ELR (cell line): ENCODE measurements around the gene WDR19.

Source experiments
- DNase-seq: peaks from one replicate; pipeline ENCODE4 v3.0.0-alpha.2; 2015; ENCODE audit warnings: low read depth

The WDR19 gene

DNA sequence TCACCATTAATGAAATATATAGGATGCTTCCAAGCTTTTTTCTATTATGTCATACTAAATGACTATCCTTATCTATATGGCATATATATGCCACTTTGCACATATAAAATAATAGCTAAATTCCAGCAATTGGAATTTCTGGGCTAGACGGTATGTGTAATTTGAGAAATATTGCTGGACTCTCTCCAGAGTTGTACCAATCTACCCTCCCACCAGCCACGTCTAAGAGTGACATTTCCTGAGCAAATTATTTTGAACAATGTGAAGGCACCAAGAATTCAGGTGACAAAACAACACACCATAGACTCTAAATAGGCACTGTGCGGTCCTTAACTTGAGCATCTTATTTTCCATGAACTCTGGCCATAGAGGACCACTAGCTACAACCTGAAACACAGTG is 121.5 kb downstream of the WDR19 start:
- DNase-seq, result no peak

DNA sequence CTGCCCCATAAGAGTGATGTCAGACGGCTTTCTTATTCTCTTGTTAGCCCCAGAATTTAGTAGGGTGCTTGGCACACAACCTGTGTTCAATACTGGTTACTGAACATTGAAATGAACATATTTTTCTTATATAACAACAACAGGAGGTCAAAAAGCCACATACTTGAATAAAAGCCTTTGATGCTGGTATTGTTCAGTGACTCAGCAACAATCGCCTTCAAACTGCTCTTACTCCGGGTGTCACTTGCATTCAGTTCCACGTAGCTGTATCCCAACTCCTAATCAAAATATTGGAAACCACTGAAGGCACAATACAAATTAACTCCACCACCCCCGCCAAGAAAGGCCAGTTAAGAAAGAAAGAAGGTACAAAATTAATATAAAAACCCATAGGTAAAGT is 122.3 kb downstream of the WDR19 start:
- DNase-seq, result no peak

DNA sequence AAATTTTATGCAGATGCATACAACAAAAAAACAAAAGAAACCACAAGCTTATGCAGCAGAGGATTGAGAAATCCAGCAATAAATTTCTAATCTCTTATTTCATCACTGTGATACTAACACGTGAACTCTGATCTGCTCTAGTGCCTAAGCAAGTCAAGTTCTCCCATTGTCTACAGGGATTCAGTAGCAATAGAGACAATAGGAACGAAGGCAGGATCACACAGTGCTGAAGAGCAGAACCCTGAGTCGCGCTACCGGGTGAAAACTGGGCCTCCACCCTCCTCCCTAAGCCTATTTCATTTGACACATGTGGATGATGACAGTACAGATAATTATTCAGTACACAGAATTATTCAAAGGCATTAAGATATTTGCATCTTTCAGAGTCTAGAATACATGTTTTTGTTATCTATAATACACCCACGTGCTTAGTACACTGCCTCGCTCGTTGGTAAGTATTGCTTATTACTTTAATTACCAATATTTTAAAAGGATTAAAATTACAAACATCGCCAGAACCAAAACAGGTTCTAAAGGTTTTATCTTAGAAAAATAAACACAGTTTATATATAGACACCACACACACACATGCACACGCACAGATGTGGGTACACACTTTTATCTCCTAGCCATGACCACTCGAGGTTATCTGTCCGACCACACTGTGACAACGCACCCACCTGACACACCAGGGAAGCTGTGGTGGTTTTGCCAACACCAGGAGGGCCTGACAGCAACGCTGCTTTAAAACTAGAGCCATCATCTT is 123.8 kb downstream of the WDR19 start:
- DNase-seq, result no peak

DNA sequence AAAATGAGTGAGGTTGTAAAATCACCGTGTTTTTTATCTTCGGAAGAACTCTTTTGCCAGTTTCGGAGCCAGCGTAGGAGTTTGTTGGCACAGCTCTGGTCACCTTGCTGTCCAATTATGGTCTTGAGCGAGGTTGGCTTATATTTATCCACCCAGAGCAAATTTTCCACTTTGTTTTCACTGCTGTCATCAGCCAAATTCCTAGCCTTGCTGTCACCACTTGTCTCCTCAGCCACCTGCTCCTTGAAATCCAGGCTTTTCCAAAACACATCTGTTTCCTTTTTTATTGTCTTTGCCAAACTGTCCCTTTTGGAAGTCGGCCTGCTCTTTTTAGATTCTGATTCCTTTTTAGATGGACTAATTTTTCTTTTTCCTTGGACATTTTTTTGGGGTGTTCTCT is 126.3 kb downstream of the WDR19 start:
- DNase-seq, result no peak

DNA sequence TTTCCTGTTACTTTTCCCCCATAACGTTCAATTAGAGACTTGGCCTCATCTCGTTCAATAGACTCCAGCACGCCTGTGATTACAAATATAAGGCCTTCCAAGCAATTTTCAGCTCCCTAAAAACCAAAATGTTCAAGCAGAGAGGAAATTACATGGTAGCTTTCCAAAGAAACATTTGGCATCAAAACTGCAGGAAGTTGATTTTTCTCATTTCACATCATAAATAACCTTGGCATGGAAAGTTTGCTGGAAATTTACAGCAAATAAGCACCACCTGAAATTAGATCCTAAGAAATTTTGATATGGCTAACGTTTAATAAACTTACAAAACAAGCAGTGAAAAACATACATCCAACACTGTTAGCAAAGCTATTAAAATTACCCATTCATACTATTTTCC is 130.5 kb downstream of the WDR19 start:
- no peak for DNase-seq

DNA sequence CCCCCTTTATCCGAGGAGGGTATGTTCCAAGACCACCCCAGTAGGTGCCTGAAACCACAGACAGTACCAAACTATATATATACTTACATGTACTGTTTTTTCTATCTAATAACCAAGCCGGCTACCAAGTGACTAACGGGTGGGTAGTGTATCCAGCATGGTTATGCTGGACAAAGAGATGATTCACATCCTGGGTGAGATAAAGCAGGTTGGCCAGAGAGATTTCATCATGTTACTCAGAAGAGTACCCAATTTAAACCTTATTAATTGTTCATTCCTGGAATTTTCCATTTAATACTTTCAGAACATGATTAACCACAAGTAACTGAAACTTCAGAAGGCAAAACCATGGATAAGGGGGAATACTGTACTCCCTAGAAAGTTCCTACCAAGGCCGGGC is 137.3 kb downstream of the WDR19 start:
- DNase-seq, result peak; percentile 94

DNA sequence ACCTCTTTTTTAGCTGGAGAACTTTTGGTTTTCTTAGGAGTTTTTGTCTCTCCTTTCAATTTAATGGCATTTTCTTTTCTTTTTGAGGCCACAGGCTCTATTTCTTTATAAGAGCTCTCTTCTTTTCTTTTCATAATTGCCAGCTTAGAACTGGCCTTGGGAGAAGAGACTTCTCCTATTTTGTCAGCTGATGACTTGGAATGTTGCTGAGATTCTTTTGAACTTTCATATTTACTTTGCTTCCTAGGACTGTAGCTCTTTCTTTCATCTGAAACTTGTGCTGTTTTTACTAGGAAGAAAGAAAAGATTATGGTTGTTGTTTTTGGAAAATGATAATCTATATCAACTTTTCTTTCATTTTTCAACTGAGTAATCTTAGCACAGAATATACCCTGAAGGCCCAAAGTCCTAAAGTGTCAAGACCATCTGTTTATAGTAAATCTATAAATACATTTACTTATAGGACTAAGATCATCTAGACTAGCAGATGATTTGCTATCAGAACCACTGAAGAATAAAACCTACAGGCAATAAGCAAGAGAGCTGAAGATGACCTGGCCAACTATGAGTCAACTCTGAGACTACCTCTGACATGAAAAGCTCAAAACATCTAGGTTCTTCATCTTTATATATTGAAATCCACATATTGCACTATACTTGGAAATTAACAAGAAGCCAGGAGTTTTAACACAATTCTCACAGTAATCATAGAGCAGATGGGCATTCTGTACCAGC is 138.2 kb downstream of the WDR19 start:
- peak; percentile 62 for DNase-seq

DNA sequence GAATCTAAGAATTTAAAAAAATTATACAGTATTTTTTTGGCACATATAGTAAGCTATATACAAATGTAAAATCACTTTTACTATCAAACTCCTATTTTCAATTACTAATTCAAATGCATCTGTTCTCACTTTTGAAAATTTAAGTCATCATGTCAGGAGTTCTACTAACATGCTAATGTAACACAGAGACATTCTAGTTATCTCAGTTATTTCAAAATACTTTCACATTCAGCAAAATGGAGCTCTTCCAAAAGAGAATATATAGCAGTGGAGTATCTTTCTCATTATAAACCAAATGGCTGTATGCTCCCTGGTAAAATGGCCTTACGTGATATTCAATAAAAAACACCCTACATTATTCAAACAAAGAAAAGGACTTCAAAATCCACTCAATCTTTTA is 141.5 kb downstream of the WDR19 start:
- no peak for DNase-seq

DNA sequence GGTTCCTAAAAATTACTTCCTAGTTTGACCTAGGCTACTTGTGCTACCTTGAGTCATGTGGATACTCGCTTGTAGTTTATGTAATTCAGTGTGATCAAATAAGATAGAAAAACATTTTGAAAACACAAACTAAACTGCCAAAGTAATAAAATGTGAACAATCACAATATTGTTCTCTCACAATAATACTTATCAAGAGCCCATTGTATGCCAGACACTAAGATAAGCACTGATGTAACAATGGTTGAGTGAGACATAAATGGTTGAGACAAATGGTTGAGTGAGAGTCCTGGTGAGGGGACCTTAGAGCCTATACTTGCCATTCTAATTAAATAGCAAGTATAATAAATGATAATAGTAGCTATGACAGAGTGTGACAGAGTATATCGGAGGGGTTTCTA is 142.1 kb downstream of the WDR19 start:
- DNase-seq, result no peak

DNA sequence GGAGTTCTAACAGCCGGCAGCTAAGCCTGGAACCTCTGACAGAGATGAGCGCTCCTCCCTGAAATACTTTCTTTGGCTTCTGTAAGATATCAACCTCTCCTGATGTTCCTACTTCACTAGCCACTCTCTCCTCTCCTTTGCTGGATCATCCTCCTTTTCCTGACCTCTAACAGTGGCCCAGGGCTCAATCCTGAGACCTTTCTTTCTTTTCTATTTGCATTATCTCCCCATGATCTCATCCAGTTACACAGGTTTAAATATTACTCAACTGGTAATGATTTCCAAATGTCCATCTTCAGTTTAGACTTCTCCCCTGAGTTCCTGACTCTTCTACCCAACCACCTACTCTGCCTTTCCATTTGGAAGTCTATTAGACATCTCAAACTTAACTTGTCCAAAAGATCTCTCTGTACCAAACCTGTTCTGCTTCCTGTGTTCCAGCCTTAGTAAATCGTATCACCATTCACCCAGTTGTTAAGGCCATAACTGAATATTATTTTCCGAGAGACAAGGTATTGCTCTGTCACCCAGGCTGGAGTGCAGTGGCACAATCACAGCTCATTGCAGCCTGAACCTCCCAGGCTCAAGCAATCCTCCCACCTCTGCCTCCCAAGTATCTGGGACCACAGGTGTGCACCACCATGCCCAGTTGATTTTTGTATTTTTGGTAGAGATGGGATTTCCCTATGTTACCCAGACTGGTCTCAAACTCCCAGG is 142.7 kb downstream of the WDR19 start:
- DNase-seq, result no peak

DNA sequence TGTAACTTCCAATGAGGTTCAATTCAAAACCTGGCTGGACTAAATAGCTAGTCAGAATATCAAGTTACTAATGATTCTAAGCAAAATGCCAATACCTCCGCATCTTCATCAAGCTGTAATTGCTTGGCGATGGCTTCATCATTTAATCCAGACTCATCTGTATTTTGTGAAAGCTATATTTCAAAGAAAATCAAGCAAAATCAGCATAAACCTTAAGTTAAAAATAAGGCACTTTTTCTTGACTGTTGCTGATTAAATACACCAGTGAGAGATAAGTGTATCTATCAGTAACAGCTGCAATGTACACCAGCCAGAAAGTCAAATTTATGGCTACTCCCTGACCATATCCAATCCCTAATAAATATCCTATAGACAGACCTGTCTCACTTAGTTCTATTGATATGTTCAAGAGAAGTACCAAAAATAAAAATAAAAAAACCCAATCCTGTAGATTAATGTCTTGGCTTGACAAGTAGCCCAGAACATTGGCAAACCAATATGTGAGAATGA is 144.2 kb downstream of the WDR19 start:
- DNase-seq, result no peak

DNA sequence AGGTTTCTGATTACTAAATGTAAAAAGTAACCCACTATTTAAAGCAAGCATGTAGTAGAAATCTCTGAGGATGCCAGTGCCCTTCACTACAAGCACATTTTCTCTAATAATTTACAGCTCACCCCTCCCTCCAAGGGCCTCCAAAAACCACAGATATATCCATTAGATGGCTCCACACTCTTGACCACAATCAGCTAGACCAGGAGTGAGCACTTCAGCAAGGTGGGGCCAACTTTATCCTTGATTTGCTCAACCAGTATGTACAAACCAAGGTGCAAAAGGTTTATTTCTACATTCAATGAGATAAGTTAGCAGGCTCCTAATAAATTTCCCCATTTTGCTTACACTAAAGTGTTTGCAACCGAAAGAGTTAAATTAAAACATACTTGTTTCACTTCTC is 148.0 kb downstream of the WDR19 start:
- no peak for DNase-seq

DNA sequence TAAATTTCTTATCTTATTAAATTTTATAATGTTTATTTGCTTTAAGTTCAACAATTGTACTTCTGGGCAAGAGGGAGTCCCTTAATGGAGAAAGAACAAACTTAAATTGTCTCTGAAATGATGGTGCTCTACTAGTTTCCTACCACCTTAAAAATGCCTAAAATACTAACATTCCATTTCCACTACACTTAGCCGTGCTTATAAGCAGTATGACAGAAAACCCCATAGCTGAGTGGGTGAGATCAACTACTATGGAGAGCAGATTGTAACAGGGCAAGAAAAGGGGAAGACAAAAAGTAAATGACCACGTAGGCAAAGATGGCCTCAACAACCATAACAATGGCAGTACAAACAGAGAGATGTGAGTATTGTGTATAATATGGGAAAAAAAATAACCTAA is 148.9 kb downstream of the WDR19 start:
- no peak for DNase-seq
